NCI-H2227 (cell line): Measurements from ENCODE around the gene EXOC3L4.

Experiments
- DNase-seq: peaks from one replicate; lab custom pipeline; 2025; ENCODE audit not compliant: unreplicated experiment; lab: John Stamatoyannopoulos, UW

The EXOC3L4 gene

GRCh38 chr14:103130017-103130764 lies 35.7 kb downstream of the EXOC3L4 start:
- no peak for DNase-seq

- DNase-seq = peak; percentile 27
Measured at GRCh38 chr14:103130965-103131364, 36.4 kb downstream of the EXOC3L4 start.

GRCh38 chr14:103131580-103131979 lies 37.1 kb downstream of the EXOC3L4 start:
- DNase-seq = no peak

- peak; percentile 13 for DNase-seq
Measured at GRCh38 chr14:103132381-103133209, 38.1 kb downstream of the EXOC3L4 start.

GRCh38 chr14:103133210-103134140 lies 39.0 kb downstream of the EXOC3L4 start:
- DNase-seq = no peak

GRCh38 chr14:103134405-103134804 lies 39.9 kb downstream of the EXOC3L4 start:
- DNase-seq = no peak

GRCh38 chr14:103134919-103135318 lies 40.4 kb downstream of the EXOC3L4 start:
- DNase-seq = no peak

- no peak for DNase-seq
Measured at GRCh38 chr14:103135333-103136260, 41.1 kb downstream of the EXOC3L4 start.

- DNase-seq = no peak
Measured at GRCh38 chr14:103136388-103137271, 42.1 kb downstream of the EXOC3L4 start.

GRCh38 chr14:103137689-103138300 lies 43.3 kb downstream of the EXOC3L4 start:
- no peak for DNase-seq

- no peak for DNase-seq
Measured at GRCh38 chr14:103138301-103139131, 44.0 kb downstream of the EXOC3L4 start.

- DNase-seq = no peak
Measured at GRCh38 chr14:103139132-103140025, 44.9 kb downstream of the EXOC3L4 start.

- peak; percentile 81 for DNase-seq
Measured at GRCh38 chr14:103140316-103141109, 46.0 kb downstream of the EXOC3L4 start.

GRCh38 chr14:103141117-103141796 lies 46.7 kb downstream of the EXOC3L4 start:
- peak; percentile 53 for DNase-seq

GRCh38 chr14:103142026-103142425 lies 47.5 kb downstream of the EXOC3L4 start:
- DNase-seq = no peak
